Measurements from ENCODE around the gene DUSP5.
"Not testable (repeated sequence)": the region's sequence is repeated elsewhere in the genome, so short reads cannot be mapped to it uniquely, and the experiment has no call there.

Gene DUSP5, protein sequence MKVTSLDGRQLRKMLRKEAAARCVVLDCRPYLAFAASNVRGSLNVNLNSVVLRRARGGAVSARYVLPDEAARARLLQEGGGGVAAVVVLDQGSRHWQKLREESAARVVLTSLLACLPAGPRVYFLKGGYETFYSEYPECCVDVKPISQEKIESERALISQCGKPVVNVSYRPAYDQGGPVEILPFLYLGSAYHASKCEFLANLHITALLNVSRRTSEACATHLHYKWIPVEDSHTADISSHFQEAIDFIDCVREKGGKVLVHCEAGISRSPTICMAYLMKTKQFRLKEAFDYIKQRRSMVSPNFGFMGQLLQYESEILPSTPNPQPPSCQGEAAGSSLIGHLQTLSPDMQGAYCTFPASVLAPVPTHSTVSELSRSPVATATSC

DNA sequence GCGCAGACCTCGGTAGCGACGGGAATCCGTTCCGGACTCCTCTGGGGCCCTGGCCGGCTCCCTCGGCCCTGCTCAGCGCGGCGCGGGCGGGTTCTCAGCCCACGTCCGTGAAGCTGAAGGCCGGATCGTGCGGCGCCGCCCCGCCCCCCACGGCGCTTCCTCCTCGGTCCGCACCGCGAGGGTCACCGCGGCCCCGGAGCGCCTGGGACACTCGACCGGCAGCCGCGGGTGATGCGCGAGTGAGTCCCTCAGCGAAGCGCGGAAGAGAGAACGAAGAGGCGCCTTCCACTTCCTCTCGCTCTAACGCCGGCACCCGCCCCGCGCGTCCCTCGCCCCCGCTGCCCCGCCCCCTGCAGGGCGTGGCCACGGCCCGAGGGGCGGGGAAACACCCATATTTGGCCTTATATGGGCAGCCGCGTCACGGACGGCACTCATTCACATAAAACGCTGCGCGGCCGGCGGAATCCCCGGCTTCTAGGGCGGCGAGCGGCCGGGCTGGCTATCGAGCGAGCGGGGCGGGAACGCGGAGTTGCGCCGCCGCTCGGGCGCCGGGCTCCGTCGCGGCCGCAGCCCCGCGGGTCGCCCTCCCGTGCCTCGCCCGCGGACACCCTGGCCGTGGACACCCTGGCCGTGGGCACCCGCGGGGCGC lies at the start of gene DUSP5:
TSS of gene DUSP5 (plus strand) at position 470 of the 649 bp plus-strand sequence. CDS start 215 bp downstream, outside the sequence.
- peak; percentile 80 for DNase-seq

DNA sequence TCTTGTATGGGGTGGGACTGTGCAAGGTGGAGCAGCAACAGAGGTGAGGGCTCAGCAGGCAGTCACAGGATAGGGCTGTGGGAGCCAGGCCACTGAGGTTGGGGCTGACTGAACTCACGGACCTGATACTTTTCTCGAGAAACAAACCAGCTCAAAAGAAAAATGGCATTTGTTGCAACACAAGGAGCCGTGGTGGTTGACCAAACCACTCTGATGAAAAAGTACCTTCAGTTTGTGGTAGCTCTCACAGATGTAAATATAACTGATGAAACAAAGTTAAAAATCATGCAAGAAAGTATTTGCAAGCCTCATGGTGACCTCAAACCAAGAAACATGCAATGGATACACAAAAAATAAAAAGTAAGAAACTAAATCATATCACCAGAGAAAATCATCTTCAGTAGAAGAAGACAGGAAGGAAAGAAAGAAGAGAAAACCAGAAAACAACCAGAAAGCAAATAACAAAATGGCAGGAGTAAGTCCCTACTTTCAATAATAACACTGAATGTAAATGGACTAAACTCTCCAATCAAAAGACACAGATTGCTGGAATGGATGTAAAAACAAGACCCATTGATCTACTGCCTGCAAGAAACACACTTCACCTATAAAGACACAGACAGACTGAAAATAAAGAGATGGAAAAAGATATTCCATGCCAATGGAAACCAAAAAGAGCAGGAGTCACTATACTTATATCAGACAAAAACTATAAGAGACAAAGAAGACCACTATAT lies 48.9 kb upstream of the DUSP5 start:
- no peak for DNase-seq

DNA sequence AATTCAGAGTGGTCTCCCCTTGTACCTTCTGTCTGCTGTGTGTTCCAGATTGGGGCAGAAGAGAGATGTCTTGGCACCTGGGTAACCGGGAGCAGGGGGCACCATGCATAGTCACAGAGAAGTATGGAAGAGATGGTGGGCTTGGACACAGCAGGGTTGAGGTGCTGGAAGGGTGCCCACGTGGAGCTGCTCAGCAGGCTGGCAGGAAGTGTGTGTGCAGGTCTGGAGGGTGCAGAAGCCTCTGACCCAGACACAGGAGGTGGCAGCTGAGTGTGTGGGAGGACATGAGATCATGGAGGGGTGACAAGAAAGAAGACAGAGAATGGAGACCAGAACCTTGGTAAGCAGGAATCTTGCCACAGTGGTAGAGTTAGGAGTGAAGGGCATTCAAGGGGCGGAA lies 42.3 kb upstream of the DUSP5 start:
- DNase-seq, result no peak

DNA sequence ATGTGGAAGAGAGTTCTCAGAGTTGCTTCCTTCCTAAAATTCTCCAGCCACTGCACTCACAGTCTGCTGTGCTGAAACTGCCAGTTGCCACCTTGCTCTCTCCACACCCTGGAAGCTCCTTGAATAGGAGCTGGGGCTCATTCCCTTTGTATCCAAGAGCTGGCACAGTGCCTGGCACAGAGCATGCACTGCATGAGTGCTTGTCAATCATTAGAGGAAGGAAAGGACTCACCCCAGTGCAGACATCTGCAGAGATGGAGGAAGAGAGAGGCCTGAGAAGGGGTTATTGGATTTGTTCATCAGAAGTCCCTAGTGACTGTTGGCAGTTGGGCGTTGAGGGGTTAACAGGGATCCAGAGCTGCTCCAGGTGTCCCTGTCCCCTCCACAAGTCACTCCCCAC lies 41.7 kb upstream of the DUSP5 start:
- peak; percentile 12 for DNase-seq

DNA sequence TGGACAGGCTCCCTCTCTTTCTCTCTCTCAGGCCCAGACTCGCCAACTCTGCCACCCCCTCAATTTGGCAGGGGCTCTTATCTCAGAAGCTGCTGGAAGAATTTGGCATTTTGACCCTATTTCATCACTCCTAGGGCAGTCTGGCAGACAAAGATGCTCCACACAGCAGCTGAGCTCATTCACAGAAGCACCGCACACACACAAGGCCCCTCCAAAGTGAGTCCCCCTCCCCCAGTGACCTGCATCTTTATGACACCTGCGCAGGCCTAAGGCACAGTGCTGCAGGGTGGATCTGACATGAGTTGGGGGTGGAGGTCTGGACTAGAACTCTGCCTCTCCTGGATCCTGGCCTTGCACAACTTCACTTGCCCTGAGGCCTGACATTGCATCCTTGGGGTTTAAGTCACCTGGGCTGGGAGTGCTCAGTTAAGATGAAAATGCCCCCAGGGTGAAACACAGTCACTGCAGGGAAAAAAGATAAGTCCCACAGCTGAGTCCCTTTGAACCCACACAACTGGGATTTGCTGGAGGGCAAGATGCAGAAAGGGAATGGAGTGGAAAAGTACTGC lies 41.1 kb upstream of the DUSP5 start:
- DNase-seq, result no peak

DNA sequence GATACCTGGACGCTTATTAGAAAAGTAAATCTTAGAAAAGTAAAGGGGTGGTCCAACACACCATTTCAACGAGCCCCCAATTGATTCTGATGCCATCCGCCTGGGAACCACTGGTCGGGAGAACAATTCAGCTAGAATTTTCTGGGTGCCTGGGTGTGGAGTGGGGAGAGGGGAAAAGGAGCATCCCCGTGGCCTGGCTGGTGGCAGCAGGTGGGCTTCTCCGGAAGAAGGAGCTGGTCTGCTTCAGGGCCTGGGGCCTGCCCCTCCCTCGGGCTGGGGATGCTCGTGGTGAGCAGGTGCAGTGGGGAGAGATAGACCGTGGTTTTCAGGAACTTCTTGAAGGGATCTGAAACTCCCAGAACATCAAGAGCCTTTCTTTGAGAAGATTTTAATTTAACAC lies 39.9 kb upstream of the DUSP5 start:
- DNase-seq, result no peak

DNA sequence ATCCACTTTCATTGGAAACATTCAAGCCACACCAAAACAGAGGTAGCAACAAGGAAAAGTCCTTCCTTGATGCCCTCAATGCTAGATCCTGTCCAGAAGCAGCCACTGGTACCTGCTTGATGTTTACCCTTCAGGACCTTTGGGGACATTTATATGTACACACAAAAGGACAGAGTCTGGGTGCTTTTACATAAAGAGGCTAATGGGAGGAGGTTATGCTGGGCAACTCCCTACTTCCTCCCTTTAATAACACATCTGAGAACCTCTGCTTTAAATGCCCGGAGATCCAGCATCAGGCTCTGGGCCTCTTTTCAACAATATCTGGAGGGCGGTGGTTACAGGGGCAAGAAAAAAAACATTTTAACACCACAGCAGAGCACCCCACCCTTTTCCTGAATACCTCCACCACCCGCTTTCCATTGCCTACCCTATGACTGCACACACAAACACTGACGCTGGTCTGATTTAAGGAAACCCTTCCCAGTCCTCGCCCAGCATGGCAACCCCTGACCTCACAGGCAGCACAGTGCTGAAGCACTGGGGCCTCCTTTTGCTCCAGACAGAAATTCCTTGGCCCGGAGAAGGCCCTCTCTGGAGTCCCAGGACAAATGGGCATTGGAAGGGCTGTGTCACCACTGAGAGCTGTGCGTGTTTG lies 39.3 kb upstream of the DUSP5 start:
- no peak for DNase-seq

DNA sequence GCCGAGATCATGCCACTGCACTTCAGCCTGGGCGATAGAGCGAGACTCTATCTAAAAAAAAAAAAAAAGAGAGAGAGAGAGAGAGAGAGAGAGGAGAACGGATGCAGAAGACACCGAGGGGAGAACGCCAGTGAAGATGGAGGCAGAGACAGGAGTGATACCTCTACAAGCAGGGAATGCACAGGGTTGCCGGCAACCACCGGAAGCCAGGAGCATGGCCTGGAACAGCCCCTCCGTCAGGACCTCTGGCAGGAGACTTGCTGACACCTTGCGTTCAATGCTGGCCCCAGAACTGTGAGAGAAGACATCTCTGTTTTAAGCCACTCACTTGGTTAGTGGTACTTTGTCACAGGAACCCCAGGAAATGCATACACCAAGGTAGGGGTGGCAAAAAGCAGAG lies 38.1 kb upstream of the DUSP5 start:
- no peak for DNase-seq

DNA sequence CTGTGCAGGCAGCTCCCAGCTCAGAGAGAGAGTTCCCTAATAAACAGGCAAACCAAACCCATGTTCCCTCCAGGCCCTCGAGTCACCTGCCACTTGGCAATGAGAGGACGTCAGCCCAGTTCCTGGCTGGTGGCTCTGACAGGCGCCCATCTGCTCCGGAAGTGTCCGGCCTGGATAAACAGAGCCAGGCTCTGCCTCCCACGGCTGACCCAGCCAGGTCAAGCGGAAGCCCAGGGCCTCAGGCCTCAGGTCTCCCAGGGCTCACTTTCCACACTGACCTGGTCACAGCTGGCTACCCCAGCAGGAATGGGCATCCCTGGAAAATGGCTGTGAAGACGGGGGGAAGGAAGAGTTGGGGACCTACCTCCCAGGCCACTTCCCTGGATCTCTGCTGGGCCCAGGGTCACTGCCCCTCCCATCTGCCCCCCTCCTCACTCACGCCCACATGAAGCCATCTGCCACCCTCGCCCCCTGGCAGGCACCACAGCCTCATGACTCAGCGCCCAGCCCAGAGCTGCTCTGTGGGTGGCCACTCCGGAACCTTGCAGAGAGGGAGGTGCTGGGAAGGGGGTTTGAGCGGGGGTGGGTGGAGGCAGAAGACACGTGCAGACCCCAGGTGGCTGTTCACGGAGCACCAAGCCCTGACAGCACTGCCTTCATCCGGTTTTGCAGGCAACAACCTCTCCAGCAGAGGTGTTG lies 37.4 kb upstream of the DUSP5 start:
- peak; percentile 52 for DNase-seq

DNA sequence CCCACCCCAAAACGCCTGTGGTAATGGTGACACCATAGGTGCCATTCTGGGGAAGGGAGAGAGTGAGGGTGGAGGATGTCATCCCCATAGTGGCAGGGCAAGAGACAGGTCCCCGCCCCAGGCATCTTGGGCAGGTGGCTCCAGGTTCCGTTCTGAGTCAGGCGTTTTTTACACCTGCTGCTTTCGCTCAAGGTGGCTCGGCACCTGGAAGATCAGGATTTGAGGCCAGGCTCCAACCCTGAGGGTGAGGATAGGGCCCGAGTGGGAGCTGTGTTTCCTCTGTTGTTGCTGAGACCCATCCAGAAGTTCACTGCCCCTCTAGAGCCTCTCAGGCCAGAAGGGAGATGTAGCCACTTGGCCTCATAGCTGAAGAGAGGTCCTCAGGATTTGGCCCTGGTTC lies 36.6 kb upstream of the DUSP5 start:
- DNase-seq, result no peak

DNA sequence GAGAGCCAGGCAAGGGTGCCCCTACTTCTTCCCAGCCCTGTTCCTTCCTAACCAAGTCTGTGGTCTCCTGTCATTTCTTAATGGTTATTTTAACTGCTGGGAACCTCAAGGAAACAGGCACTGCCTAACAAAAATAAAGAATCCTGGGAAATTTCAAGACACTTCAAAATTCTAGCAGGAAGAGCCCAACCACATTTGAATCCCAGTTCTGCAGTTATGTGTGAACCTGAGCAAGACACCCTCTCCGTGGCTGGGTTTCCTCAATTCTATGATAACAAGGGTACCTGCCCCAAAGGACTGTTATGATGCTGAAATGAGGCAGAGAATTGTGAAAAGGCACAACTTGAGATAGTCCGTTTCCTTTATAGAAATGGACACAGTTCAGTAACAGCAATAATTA lies 36.2 kb upstream of the DUSP5 start:
- DNase-seq, result no peak

DNA sequence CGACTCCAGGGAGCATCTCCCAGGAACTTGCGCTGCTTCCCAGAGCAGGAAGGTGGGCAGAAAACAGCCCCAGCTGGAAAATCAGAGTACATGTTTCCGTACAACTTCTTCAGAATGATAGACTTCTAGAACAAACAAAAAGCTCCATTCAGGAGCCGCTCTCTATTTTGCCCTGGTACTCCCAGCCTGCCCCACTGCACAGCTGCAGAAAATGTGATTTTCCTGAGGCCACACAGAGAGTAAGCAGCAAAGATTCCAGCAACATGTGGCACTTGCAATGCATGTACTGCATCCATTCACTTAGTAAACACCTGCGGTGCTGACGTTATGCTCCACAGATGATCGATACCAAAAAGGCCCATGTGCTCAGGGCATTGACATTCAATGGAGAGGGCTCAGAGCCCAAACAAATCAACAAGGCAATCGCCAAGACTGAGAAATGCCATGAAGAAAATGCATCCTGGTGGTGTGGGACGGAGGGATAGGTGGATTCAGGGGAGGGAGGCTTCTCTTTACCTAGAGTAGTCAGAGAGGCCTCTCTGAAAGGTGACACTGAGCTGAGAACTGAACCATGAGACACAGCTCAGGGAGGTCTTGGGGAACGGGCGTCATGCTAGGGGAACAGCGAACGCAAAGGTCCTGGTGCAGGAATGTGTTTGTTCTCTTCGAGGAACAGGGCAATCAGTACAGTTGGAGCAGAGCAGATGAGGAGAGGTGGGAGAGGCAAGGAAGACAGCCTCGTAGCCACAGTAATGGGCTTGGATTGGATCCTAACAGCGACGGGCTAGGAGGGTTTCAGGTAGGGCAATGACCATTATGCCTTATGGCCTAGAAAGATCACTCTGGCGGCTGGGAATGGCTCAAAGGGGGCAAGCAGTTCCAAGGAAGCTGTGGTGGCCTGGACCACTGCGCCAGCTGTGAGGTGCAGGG lies 35.3 kb upstream of the DUSP5 start:
- no peak for DNase-seq

DNA sequence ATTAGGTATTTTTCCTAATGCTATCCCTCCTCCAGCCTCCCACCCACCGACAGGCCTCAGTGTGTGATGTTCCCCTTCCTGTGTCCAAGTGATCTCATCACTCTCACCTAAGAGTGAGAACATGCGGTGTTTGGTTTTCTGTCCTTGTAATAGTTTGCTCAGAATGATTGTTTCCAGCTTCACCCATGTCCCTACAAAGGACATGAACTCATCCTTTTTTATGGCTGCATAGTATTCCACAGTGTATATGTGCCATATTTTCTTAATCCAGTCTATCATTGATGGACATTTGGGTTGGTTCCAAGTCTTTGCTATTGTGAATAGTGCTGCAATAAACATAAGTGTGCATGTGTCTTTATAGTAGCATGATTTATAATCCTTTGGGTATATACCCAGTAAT lies 29.4 kb upstream of the DUSP5 start:
- DNase-seq, result not testable (repeated sequence)

DNA sequence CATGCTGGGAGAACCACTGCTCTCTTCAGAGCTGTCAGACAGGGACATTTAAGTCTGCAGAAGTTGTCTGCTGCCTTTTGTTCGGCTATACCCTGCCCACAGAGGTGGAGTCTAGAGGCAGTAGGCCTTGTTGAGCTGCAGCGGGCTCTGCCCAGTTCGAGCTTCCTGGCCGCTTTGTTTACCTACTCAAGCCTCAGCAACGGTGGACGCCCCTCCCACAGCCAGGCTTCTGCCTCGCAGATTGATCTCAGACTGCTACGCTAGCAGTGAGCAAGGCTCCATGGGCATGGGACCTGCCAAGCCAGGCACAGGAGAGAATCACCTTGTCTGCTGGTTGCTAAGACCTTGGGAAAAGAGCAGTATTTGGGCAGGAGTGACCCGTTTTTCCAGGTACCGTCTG lies 27.2 kb upstream of the DUSP5 start:
- not testable (repeated sequence) for DNase-seq

DNA sequence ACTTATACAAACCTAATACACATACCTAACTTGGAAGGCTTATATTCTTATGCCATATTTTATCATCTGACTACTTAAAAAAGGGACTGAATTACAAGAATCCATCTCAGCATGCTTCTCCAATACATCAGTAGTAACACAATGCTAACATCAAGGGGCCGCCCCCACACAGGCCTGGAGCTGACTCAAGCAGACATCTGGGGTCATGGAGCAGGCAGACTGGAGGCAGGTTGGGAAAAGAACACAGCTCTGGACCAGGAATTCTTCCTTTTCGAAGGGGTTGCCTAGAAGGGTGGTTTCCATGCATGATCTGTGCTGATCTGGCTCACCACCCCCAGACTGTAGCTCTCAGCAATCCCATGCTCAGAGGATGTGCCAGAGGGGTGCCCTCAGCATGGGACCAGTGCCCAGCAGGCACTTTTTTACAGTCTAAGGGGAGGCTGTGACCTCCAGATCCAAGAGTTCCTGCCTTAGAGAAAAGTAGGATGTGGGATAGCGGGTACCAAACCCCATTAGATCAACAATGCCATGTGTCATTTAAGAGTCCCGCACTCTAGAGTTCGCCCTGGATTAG lies 26.1 kb upstream of the DUSP5 start:
- no peak for DNase-seq

DNA sequence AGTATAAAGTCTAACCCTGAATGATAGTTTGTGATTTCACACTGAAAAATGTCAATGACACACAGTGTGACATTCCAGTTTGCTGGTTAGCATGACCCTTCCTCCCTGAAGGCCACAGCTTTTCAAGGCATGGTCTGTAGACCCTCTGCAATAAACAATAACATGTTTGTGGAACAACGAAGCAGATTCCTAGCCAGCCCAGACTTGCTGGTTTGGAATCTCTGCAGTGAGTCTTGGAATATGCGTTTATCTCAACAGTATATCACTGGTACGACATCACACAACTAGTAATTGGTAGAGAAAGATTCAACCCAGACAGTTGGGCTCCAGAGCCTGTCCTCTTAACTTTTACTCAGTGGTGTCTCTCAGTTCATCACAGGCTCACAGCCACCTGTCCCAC lies 23.7 kb upstream of the DUSP5 start:
- no peak for DNase-seq

DNA sequence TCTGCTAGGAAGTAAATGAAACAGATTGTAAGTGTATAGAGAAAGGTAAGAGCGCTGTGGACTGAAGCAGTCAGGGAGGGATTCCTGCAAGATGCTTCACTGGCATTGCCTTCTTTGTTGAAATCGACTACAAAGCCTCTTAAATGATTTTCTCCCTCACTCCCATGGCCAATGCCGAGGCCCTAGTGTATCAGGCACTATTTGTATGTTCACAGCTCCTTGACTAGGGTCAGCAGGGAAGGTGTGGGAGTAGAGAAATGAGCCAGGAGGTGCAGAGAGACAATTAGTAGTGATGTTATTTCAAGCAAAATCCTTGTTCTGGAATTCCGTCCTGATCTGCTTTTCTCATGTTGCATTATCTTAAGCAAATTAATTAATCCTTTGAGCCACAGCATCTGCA lies 22.9 kb upstream of the DUSP5 start:
- no peak for DNase-seq

DNA sequence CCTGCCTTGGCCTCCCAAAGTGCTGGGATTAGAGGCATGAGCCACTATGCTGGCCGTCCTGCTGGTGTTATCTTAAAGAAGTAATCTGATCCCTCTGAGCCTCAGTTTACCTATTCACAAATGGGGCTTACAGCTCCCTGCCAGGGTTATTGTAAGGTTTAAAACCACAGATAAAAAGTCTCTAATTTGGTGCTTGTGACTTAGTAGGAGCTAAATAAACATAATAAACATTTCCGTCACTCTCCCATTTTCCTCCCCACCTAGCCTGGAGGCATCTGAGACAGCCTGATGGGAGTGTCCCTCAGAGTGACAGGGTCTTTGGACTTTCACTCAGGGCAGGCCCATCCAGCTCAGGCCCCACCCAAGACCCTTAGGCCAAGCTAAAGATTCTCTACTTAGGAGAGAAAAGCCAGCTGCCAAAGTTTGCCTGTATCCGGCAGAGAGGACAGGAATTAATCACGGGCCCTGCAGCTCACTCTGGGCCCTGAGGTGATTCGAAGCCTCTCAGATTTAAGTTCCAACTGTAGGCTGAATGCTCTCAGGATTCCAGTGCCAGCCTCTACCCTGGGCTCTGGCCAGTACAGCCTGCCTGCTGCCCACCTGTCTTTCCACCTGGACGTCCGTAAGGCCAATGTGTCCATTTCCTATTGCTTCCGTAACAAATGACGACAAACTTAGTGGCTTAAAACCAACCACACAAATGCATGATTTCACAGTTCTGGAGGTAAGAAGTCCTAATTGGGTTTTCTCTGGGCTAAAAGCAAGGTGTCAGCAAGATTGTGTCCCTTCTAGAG lies 21.8 kb upstream of the DUSP5 start:
- DNase-seq, result no peak

DNA sequence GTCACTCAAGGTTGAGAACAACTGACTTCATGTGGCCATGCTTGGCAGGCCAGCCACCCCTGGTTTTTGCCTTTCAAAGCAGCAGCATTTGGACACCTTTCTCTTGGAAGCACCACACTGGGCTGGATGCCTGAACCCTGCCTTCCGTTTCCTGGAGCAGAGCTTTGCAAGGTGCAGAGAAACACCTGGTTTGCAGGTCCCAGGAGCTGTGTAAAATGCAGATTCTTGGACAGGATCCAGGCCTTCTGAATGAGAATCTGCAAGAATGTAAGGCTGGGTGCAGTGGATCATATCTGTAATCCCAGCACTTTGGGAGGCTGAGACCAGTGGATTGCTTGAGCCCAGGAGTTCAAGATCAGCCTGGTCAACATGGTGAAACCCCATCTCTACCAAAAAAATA lies 18.0 kb upstream of the DUSP5 start:
- DNase-seq, result no peak

DNA sequence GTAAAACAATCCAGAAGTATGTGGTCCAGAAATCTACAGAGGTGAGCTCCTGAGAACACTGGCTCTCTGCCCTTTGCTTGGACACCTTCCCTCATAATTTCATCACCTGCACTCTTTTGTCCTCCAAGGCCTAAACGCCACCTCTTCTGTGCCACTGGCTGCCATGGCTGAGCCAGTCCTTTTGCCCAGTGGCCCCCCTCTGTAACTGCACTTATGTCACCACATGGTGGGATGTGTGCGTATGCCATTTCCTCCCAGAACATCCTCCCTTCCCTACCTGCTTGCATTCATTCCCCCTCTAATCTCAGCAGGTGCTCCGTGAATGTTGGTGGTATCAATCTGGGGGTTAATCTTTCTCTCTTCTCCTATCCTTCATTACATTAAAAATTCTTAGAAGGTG lies 17.3 kb upstream of the DUSP5 start:
- DNase-seq, result no peak
